K562 (cell line): ENCODE measurements around the gene TBC1D5. TPM values are rescaled to one million over a fixed set of nuclear protein-coding genes. Genes with fewer than 3 reads are reported as not detected.
A peak's percentile ranks its signal among the peaks of the same experiment; 100 is the strongest.

Experiments used
- ATAC-seq: fragments of 200-7000 bp; cut with Tn5 transposase; 3 replicates; pipeline ENCODE4 v1.9.1; 2020; ENCODE audit warnings: moderate library complexity
- BruUV-seq: library from RNA; stranded (reverse); fragments of 400-500 nt; replicated peaks from 2 replicates; lab custom pipeline; 2021; lab: Mats Ljungman, UMichigan
- CTCF ChIA-PET: fragments of 300-600 bp; formaldehyde crosslinking; extraction: SDS; loops from one replicate; lab custom pipeline; 2021; ENCODE audit warnings: low intra/inter-chr PET ratio; lab: Yijun Ruan, JAX
- POLR2A ChIA-PET: fragments of 300-600, 350-650 bp; sonication (Branson Sonifier 250); formaldehyde crosslinking; extraction: SDS; loops from one replicate; lab custom pipeline; 2021; ENCODE audit warnings: antibody characterized with exemption, inconsistent platforms; lab: Yijun Ruan, JAX
- DNase-seq, 4 experiments: peaks; one replicate each; pipeline versions ENCODE4 v3.0.0 to v3.0.0-alpha.2; 2011 to 2018; ENCODE audit warnings: low spot score in 3 of 4, mixed read lengths in 3 of 4; ENCODE audit errors: extremely low read depth in 1 of 4
- FAIRE-seq: peaks from 2 replicates; lab custom pipeline; 2011; peaks lifted over from hg19 to GRCh38; lab: Jason Lieb, UNC
- H2AFZ ChIP-seq: 2 replicates; pipeline ENCODE4 v1.6.0; 2011; ENCODE audit warnings: low read depth, low read length, control low read depth, inconsistent platforms
- H3K27ac ChIP-seq: fragments of 200-600 bp; 3 replicates; pipeline ENCODE4 v1.8.0; 2011; ENCODE audit warnings: low read depth, mild to moderate bottlenecking, control low read depth, inconsistent platforms, low read length, moderate library complexity, mixed read lengths; ENCODE audit errors: extremely low read depth
- H3K27me3 ChIP-seq, 2 experiments: fragments of 300-600 bp in 1 of 2; 2 replicates in 1 of 2; 3 replicates in 1 of 2; pipeline versions ENCODE4 v1.6.0 to v1.8.0; 2011; ENCODE audit warnings: inconsistent platforms in 2 of 2, low read length in 2 of 2, mild to moderate bottlenecking in 1 of 2, mixed read lengths in 1 of 2, moderate library complexity in 1 of 2; ENCODE audit not compliant: control insufficient read depth in 2 of 2, insufficient read depth in 2 of 2
- H3K36me3 ChIP-seq: fragments of 300-600 bp; 3 replicates; pipeline ENCODE4 v1.8.0; 2011; ENCODE audit warnings: mild to moderate bottlenecking, low read length, inconsistent platforms; ENCODE audit not compliant: control insufficient read depth, insufficient read depth
- H3K4me1 ChIP-seq, 2 experiments: fragments of 200-600 bp in 1 of 2; replicated peaks in 1 of 2; 2 replicates in 1 of 2; 3 replicates in 1 of 2; pipeline versions ENCODE4 v1.5.1 to v1.8.0; 2011; ENCODE audit warnings: inconsistent platforms in 2 of 2, low read length in 2 of 2, mild to moderate bottlenecking in 1 of 2, mixed read lengths in 1 of 2, moderate library complexity in 1 of 2; ENCODE audit not compliant: control insufficient read depth in 2 of 2, insufficient read depth in 2 of 2
- H3K4me2 ChIP-seq: 2 replicates; pipeline ENCODE4 v1.6.1; 2011; ENCODE audit warnings: low read length, control low read depth, inconsistent platforms, mixed read lengths; ENCODE audit not compliant: insufficient read depth
- H3K4me3 ChIP-seq: fragments of 200-600 bp; sonication (generic), shearing (Covaris generic); 2 replicates; pipeline ENCODE4 v1.5.1; 2016; ENCODE audit warnings: control low read depth, inconsistent platforms
- H3K79me2 ChIP-seq: fragments of 200-600 bp; 3 replicates; pipeline ENCODE4 v1.8.0; 2011; ENCODE audit warnings: low read length, inconsistent platforms; ENCODE audit not compliant: control insufficient read depth, insufficient read depth
- H3K9ac ChIP-seq, 2 experiments: 2 replicates each; pipeline versions ENCODE4 v1.6.0 to v1.6.1; 2011; ENCODE audit warnings: low read depth in 2 of 2, low read length in 2 of 2, control low read depth in 1 of 2, inconsistent platforms in 1 of 2, mild to moderate bottlenecking in 1 of 2, mixed read lengths in 1 of 2; ENCODE audit not compliant: insufficient read depth in 1 of 2
- H3K9me1 ChIP-seq: one replicate; pipeline ENCODE4 v1.6.0; 2011; ENCODE audit warnings: inconsistent platforms, mild to moderate bottlenecking, low read length, moderate library complexity; ENCODE audit not compliant: control insufficient read depth, insufficient read depth
- H3K9me3 ChIP-seq: replicated peaks from 2 replicates; pipeline ENCODE4 v1.5.1; 2011; ENCODE audit warnings: low read depth, low read length, inconsistent platforms; ENCODE audit not compliant: control insufficient read depth, insufficient read depth
- H4K20me1 ChIP-seq: replicated peaks from 2 replicates; pipeline ENCODE4 v1.6.1; 2011; ENCODE audit warnings: low read length, inconsistent platforms, mixed read lengths; ENCODE audit not compliant: control insufficient read depth, insufficient read depth
- ELF4 ChIP-seq: fragments of 450-650 bp; formaldehyde crosslinking; IDR thresholded peaks from 2 replicates; pipeline ENCODE4 v1.4.0; 2022; ENCODE audit warnings: missing genetic modification characterization
- MXI1 ChIP-seq: IDR thresholded peaks from 2 replicates; pipeline ENCODE4 v1.6.1; 2011; ENCODE audit warnings: low read depth, mild to moderate bottlenecking, improper control_type of control experiment, low read length
- NEUROD1 ChIP-seq: fragments of 150-350 bp; IDR thresholded peaks from 2 replicates; pipeline ENCODE4 v1.6.1; 2014; ENCODE audit warnings: borderline replicate concordance, low read length, low read depth; ENCODE audit not compliant: partially characterized antibody
- SMC3 ChIP-seq: conservative IDR thresholded peaks from 2 replicates; pipeline ENCODE4 v1.6.1; 2011; ENCODE audit warnings: low read depth, low read length, improper control_type of control experiment; ENCODE audit not compliant: insufficient read depth
- WGBS: fragments of 100-300 bp; shearing (Covaris generic); methylation state at CpG from one replicate; pipeline ENCODE4 v1.1.6; 2016; ENCODE audit warnings: low coverage, mixed read lengths; ENCODE audit not compliant: insufficient coverage; ENCODE audit errors: missing lambda C conversion rate; 5-methylcytosine and 5-hydroxymethylcytosine counted together
- in situ Hi-C: fragments of 300-500 bp; cut with MboI; formaldehyde crosslinking; loops from 4 replicates; pipeline ENCODE4 v1.15.0; 2018; ENCODE audit warnings: inconsistent platforms, mixed read lengths
- intact Hi-C: fragments of 100-400 bp; cut with micrococcal nuclease; formaldehyde crosslinking; loops from 2 replicates; pipeline ENCODE4 v1.14.2; 2022
- polyA plus RNA-seq, 8 experiments: library from polyadenylated mRNA; depleted of rRNA in 4 of 8; stranded (reverse) in 5 of 8; unstranded in 3 of 8; fragments of >200 nt; fragmentation: Nextera tagmentation in 2 of 8; fragmentation: Illumina TruSeq in 1 of 8; extraction: Ambion mirVana in 2 of 8; extraction: Trizol in 1 of 8; gene quantifications; 2 replicates each; pipeline versions ENCODE4 v1.2.1 to v1.2.3, GENCODE V29; 2011 to 2014; ENCODE audit warnings: inconsistent platforms in 1 of 8, missing spikeins in 1 of 8
- total RNA-seq, 7 experiments: library from RNA; depleted of rRNA in 6 of 7; stranded (reverse); fragments of >200 nt in 6 of 7; fragmentation: Illumina TruSeq in 2 of 7; extraction: Trizol in 2 of 7; gene quantifications; 2 replicates each; pipeline versions ENCODE4 v1.2.1 to v1.2.3, GENCODE V29; 2011 to 2021; ENCODE audit warnings: low replicate concordance in 1 of 7
- TF ChIP-seq, protein P1 (sequence below): sonication (generic); formaldehyde crosslinking; IDR thresholded peaks from 2 replicates; pipeline ENCODE4 v1.8.0; 2022; ENCODE audit warnings: mild to moderate bottlenecking, missing genetic modification reagents
- TF ChIP-seq, protein P2 (sequence below), 3 experiments: IDR thresholded peaks in 2 of 3; conservative IDR thresholded peaks in 1 of 3; 2 replicates each; pipeline ENCODE4 v1.5.1; 2011 to 2012; ENCODE audit warnings: low read length in 3 of 3, mild to moderate bottlenecking in 3 of 3, control low read depth in 2 of 3, improper control_type of control experiment in 1 of 3, inconsistent platforms in 1 of 3, low read depth in 1 of 3, mixed read lengths in 1 of 3, moderate library complexity in 1 of 3; ENCODE audit not compliant: insufficient read depth in 2 of 3
- TF ChIP-seq, protein P3 (sequence below): fragments of 450-650 bp; IDR thresholded peaks from one replicate; pipeline ENCODE4 v1.6.1; 2018; ENCODE audit warnings: mild to moderate bottlenecking, moderate library complexity; ENCODE audit not compliant: partially characterized antibody

TBC1D5 gene
- total and polyA plus RNA-seq, 9 of the 15 experiments (the other 6 are each of a cell fraction or from before 2014, with no cell fraction given): 2.9 to 38.1 (median 25.6) TPM

DNA sequence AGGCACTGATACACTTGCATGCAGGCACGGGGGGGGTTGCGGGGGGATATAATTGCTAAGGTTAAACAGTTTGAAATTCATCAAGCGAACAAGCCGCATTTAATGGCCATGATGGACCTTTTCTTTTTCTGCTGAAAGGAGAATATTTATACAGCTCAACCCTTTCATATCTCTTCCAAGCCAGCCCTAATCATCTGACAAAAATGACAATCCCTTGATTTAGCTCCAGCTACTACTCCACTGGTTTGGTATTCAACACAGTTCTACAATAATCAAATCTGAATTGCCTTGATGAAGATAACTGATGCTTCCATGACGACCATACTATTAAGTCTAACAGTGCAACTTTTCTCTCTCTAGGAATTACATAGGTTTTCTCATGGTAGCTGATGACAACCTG, 482.7 kb downstream of the TBC1D5 start:
- Histone ChIP-seq H3K4me1 (no peaks in the 10 kb centered on the region), H3K27ac (no peak overlapping the region), H4K20me1 (no peaks in the 10 kb centered on the region), H3K4me2 (no peak overlapping the region), H3K79me2 (no peaks in the 10 kb centered on the region), H3K27me3 (no peaks in the 10 kb centered on the region), H2AFZ (no peak overlapping the region), H3K9me1 (no peaks in the 10 kb centered on the region), H3K36me3 (no peaks in the 10 kb centered on the region), H3K4me3 (no peak overlapping the region), H3K9ac (no peak overlapping the region), H3K9me3 (no peaks in the 10 kb centered on the region)
- intact Hi-C loops: loop anchor here (2.0 to 10.0 kb wide), 2 partner anchors 425 to 581 kb away; no protein-coding TSS in a partner anchor
- BruUV-seq: no TSS peak
- ATAC-seq (no peak), DNase-seq (no peak), FAIRE-seq (no peak)
- 36% methylated on average over 5 of the region's 5 CpGs for WGBS
- POLR2A ChIA-PET: no interaction called here
- CTCF ChIA-PET: interaction anchor here (1.6 to 2.4 kb wide), 3 partner anchors 153 to 1130 kb away, joined by 8 to 24 read pairs (median 10); no protein-coding TSS in a partner anchor
- in situ Hi-C loops: loop anchor here (5.0 kb wide), 1 partner anchor 148 kb away; no protein-coding TSS in a partner anchor
- TF ChIP-seq ELF4 (CRISPR knock-in tag): no peak
- no peak for TF ChIP-seq MXI1

DNA sequence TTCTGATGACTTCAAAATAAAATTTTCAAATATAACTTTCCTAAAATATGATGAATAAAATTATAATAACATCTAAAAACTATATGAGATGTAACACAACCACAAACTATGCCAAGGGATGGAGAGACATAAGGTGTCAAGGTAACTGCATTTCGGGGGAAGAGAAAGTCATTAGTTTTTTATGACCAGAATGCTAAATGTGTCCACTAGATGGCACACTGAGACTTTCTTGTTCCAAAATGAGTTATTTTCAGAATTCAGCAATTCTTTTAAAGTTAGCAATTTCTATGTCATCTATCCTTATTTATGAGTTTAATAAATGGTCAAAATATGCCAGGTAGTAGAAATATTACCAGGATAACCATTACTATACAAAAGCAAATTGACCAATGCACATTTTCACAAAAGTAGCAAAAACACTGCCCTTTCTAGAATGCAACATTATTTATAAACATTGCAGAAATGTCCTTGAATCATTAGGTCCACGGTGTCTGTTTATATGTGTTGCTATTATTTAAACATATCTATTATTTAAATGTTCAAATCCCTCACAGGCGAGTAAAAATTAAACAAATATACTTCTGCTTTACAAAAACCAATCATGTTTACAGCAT, 483.5 kb downstream of the TBC1D5 start:
- no peaks in the 10 kb centered on the region for H3K9me1 ChIP-seq
- DNase-seq (peak; percentile 41 to 64 (median 44)), FAIRE-seq (peak; percentile 80), ATAC-seq (peak; percentile 62; the same call in 1 of the 3 replicates)
- no peak overlapping the region for H3K4me3 ChIP-seq
- WGBS: 2% methylated on average over 3 of the region's 3 CpGs
- in situ Hi-C loops (no loop called here), intact Hi-C loops (loop anchor here (1.0 to 10.0 kb wide), 3 partner anchors 154 to 582 kb away; no protein-coding TSS in a partner anchor)
- ChIA-PET POLR2A (no interaction called here), CTCF (interaction anchor here (1.1 to 2.4 kb wide), 4 partner anchors 154 to 1130 kb away, joined by 8 to 24 read pairs (median 10); no protein-coding TSS in a partner anchor)
- no peak overlapping the region for H3K4me2 ChIP-seq
- no peaks in the 10 kb centered on the region for H3K4me1 ChIP-seq
- no peak overlapping the region for H3K9ac ChIP-seq
- no peaks in the 10 kb centered on the region for H3K9me3 ChIP-seq
- H3K36me3 ChIP-seq: no peaks in the 10 kb centered on the region
- no peak overlapping the region for H2AFZ ChIP-seq
- no peaks in the 10 kb centered on the region for H3K27me3 ChIP-seq
- BruUV-seq: no TSS peak
- no peaks in the 10 kb centered on the region for H4K20me1 ChIP-seq
- no peaks in the 10 kb centered on the region for H3K79me2 ChIP-seq
- H3K27ac ChIP-seq: no peak overlapping the region
- no peak for TF ChIP-seq NEUROD1
- TF ChIP-seq SMC3: peak; percentile 65
- TF ChIP-seq, protein P1, sequence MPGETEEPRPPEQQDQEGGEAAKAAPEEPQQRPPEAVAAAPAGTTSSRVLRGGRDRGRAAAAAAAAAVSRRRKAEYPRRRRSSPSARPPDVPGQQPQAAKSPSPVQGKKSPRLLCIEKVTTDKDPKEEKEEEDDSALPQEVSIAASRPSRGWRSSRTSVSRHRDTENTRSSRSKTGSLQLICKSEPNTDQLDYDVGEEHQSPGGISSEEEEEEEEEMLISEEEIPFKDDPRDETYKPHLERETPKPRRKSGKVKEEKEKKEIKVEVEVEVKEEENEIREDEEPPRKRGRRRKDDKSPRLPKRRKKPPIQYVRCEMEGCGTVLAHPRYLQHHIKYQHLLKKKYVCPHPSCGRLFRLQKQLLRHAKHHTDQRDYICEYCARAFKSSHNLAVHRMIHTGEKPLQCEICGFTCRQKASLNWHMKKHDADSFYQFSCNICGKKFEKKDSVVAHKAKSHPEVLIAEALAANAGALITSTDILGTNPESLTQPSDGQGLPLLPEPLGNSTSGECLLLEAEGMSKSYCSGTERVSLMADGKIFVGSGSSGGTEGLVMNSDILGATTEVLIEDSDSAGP (CRISPR knock-in tag): no peak
- TF ChIP-seq, protein P2, sequence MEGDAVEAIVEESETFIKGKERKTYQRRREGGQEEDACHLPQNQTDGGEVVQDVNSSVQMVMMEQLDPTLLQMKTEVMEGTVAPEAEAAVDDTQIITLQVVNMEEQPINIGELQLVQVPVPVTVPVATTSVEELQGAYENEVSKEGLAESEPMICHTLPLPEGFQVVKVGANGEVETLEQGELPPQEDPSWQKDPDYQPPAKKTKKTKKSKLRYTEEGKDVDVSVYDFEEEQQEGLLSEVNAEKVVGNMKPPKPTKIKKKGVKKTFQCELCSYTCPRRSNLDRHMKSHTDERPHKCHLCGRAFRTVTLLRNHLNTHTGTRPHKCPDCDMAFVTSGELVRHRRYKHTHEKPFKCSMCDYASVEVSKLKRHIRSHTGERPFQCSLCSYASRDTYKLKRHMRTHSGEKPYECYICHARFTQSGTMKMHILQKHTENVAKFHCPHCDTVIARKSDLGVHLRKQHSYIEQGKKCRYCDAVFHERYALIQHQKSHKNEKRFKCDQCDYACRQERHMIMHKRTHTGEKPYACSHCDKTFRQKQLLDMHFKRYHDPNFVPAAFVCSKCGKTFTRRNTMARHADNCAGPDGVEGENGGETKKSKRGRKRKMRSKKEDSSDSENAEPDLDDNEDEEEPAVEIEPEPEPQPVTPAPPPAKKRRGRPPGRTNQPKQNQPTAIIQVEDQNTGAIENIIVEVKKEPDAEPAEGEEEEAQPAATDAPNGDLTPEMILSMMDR (IDR thresholded peaks at IDR 0.05 in 2 of 3, conservative IDR thresholded peaks at IDR 0.05 in 1 of 3; ENCODE audit: insufficient read depth in 2 of 3, low read depth in 1 of 3, low read length in 3 of 3): peak; percentile 46 to 87 (median 55); a peak in 5 of 6 replicates
- TF ChIP-seq, protein P3, sequence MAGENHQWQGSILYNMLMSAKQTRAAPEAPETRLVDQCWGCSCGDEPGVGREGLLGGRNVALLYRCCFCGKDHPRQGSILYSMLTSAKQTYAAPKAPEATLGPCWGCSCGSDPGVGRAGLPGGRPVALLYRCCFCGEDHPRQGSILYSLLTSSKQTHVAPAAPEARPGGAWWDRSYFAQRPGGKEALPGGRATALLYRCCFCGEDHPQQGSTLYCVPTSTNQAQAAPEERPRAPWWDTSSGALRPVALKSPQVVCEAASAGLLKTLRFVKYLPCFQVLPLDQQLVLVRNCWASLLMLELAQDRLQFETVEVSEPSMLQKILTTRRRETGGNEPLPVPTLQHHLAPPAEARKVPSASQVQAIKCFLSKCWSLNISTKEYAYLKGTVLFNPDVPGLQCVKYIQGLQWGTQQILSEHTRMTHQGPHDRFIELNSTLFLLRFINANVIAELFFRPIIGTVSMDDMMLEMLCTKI: no peak
